Endothelial cell of umbilical vein (primary cell): Measurements from ENCODE around the gene BORCS5.

Experiments
- CTCF ChIP-seq, 2 donors: IDR thresholded peaks; 1 replicate in 1 of 2; 2 replicates in 1 of 2; pipeline ENCODE4 v1.5.1; 2011; ENCODE audit warnings: low read length in 2 of 2, mild to moderate bottlenecking in 2 of 2, moderate library complexity in 2 of 2, control low read depth in 1 of 2, inconsistent platforms in 1 of 2, low read depth in 1 of 2; ENCODE audit not compliant: insufficient read depth in 1 of 2; ENCODE audit errors: extremely low read depth in 1 of 2
- EZH2 ChIP-seq: IDR thresholded peaks from 2 replicates; pipeline ENCODE4 v1.6.1; 2012; ENCODE audit warnings: borderline replicate concordance, low read depth, mild to moderate bottlenecking, moderate library complexity, low read length, inconsistent platforms; ENCODE audit not compliant: severe bottlenecking
- GATA2 ChIP-seq: IDR thresholded peaks from 2 replicates; pipeline ENCODE4 v1.7.0; 2011; ENCODE audit warnings: low read depth, mild to moderate bottlenecking, moderate library complexity, mixed read lengths, low read length; ENCODE audit not compliant: insufficient read length, insufficient read depth
- JUN ChIP-seq: IDR thresholded peaks from 2 replicates; pipeline ENCODE4 v1.6.1; 2011; ENCODE audit warnings: borderline replicate concordance, low read depth; ENCODE audit not compliant: insufficient read length, insufficient read depth
- MAX ChIP-seq: IDR thresholded peaks from 2 replicates; pipeline ENCODE4 v1.6.1; 2011; ENCODE audit not compliant: insufficient read depth, insufficient read length
- POLR2A ChIP-seq: IDR thresholded peaks from 2 replicates; pipeline ENCODE4 v1.6.1; 2012; ENCODE audit warnings: low read depth, mild to moderate bottlenecking, control low read depth, low read length
- POLR2AphosphoS5 ChIP-seq: IDR thresholded peaks from 2 replicates; pipeline ENCODE4 v1.6.1; 2012; ENCODE audit warnings: low read depth, mild to moderate bottlenecking, control low read depth, low read length, moderate library complexity; ENCODE audit not compliant: insufficient read depth

GRCh38 chr12:12338527-12339168, 18.2 kb upstream of the BORCS5 start:
- TF ChIP-seq EZH2 (no peak), CTCF (IDR thresholded peaks at IDR 0.05; ENCODE audit: extremely low read depth in 1 of 2, insufficient read depth in 1 of 2, low read depth in 1 of 2, low read length in 2 of 2) (no peak), MAX (no peak), POLR2A (peak; percentile 37), POLR2AphosphoS5 (no peak), JUN (peak; percentile 85), GATA2 (no peak)
